Activated T-helper 1 cell treated with anti-CD3 and anti-CD28 coated beads, Interleukin-12 subunit alpha, Interleukin-12 subunit beta, Interleukin-2, Interleukin-4 antibody, amounts not matched to agents 30 ng/mL and 10 ng/mL and 1 ng/mL, durations not matched to agents 14 hours and 24 hours and 36 hours (primary cell): ENCODE results near the gene GRN. TPM values are rescaled to one million over a fixed set of nuclear protein-coding genes. Genes with fewer than 3 reads are reported as not detected.

ENCODE experiments used
- DNase-seq: peaks from one replicate; pipeline ENCODE4 v3.0.0; 2021; ENCODE audit warnings: low spot score
- H3K27ac Mint-ChIP-seq: one replicate; pipeline ENCODE4 v1.8.0; 2021; ENCODE audit warnings: mild to moderate bottlenecking, mixed read lengths
- H3K27me3 Mint-ChIP-seq: one replicate; pipeline ENCODE4 v1.8.0; 2022; ENCODE audit warnings: mild to moderate bottlenecking, moderate library complexity, mixed read lengths; ENCODE audit not compliant: insufficient read depth
- H3K36me3 Mint-ChIP-seq: one replicate; pipeline ENCODE4 v1.8.0; 2021; ENCODE audit warnings: low read depth, mixed read lengths
- H3K4me1 Mint-ChIP-seq: one replicate; pipeline ENCODE4 v1.8.0; 2021; ENCODE audit warnings: low read depth, mixed read lengths
- H3K4me3 Mint-ChIP-seq: one replicate; pipeline ENCODE4 v1.8.0; 2021; ENCODE audit warnings: mild to moderate bottlenecking, moderate library complexity, mixed read lengths
- H3K9me3 Mint-ChIP-seq: one replicate; pipeline ENCODE4 v1.8.0; 2021; ENCODE audit warnings: mixed read lengths
- intact Hi-C: fragments of 100-400 bp; cut with micrococcal nuclease; formaldehyde crosslinking; loops from one replicate; pipeline ENCODE4 v1.15.1; 2024
- total RNA-seq: library from RNA; stranded (reverse); gene quantifications from 2 replicates; pipeline ENCODE4 v1.2.3, GENCODE V29; 2022

Gene GRN
- total RNA-seq, 1 donor from 2014 or later = 42.9 TPM

GRCh38 chr17:44375196-44376017, 30.3 kb downstream of the GRN start:
- Mint-ChIP-seq H3K9me3 (no peaks in the 10 kb centered on the region), H3K27ac (no peak overlapping the region), H3K27me3 (peaks cover 12% of the 10 kb centered on the region), H3K4me3 (no peak overlapping the region), H3K4me1 (no peaks in the 10 kb centered on the region), H3K36me3 (no peaks in the 10 kb centered on the region)
- DNase-seq = no peak
- intact Hi-C loops = no loop called here

GRCh38 chr17:44376124-44376523, 31.0 kb downstream of the GRN start:
- intact Hi-C loops = no loop called here
- Mint-ChIP-seq H3K9me3 (no peaks in the 10 kb centered on the region), H3K4me1 (no peaks in the 10 kb centered on the region), H3K4me3 (no peak overlapping the region), H3K27me3 (peaks cover 12% of the 10 kb centered on the region), H3K27ac (no peak overlapping the region), H3K36me3 (no peaks in the 10 kb centered on the region)
- DNase-seq = no peak

GRCh38 chr17:44376779-44377178, 31.7 kb downstream of the GRN start:
- intact Hi-C loops = no loop called here
- Mint-ChIP-seq H3K4me1 (no peaks in the 10 kb centered on the region), H3K36me3 (no peaks in the 10 kb centered on the region), H3K4me3 (no peak overlapping the region), H3K9me3 (no peaks in the 10 kb centered on the region), H3K27me3 (peaks cover 10% of the 10 kb centered on the region), H3K27ac (no peak overlapping the region)
- DNase-seq = no peak

- intact Hi-C loops = no loop called here
- Mint-ChIP-seq H3K27ac (no peak overlapping the region), H3K27me3 (peaks cover 14% of the 10 kb centered on the region), H3K36me3 (no peaks in the 10 kb centered on the region), H3K4me3 (no peak overlapping the region), H3K4me1 (no peaks in the 10 kb centered on the region), H3K9me3 (no peaks in the 10 kb centered on the region)
- no peak for DNase-seq
These were observed 33.1 kb downstream of the GRN start for GRCh38 chr17:44378171-44378705.

GRCh38 chr17:44379887-44380286, 34.8 kb downstream of the GRN start:
- Mint-ChIP-seq H3K4me3 (no peak overlapping the region), H3K9me3 (no peaks in the 10 kb centered on the region), H3K27me3 (peaks cover 15% of the 10 kb centered on the region), H3K36me3 (no peaks in the 10 kb centered on the region), H3K27ac (no peak overlapping the region), H3K4me1 (no peaks in the 10 kb centered on the region)
- intact Hi-C loops = no loop called here
- DNase-seq = no peak

- H3K36me3 Mint-ChIP-seq = no peaks in the 10 kb centered on the region
These were observed 35.7 kb downstream of the GRN start for GRCh38 chr17:44380767-44381166.

GRCh38 chr17:44381810-44382305, 36.8 kb downstream of the GRN start:
- Mint-ChIP-seq H3K27ac (no peak overlapping the region), H3K4me1 (no peaks in the 10 kb centered on the region), H3K9me3 (no peaks in the 10 kb centered on the region), H3K36me3 (no peaks in the 10 kb centered on the region), H3K4me3 (no peak overlapping the region), H3K27me3 (peaks cover 20% of the 10 kb centered on the region)
- no peak for DNase-seq
- intact Hi-C loops = no loop called here

More at GRCh38 chr17:44380767-44381166, 35.7 kb downstream of the GRN start:
- H3K27ac Mint-ChIP-seq = no peak overlapping the region
- H3K27me3 Mint-ChIP-seq = peaks cover 16% of the 10 kb centered on the region
- no peak overlapping the region for H3K4me3 Mint-ChIP-seq
- no peaks in the 10 kb centered on the region for H3K9me3 Mint-ChIP-seq
- DNase-seq = no peak
- intact Hi-C loops = no loop called here
- H3K4me1 Mint-ChIP-seq = no peaks in the 10 kb centered on the region

GRCh38 chr17:44382917-44383316, 37.8 kb downstream of the GRN start:
- H3K27me3 Mint-ChIP-seq = peaks cover 22% of the 10 kb centered on the region
- no peaks in the 10 kb centered on the region for H3K36me3 Mint-ChIP-seq
- no peaks in the 10 kb centered on the region for H3K9me3 Mint-ChIP-seq
- DNase-seq = no peak
- no peaks in the 10 kb centered on the region for H3K4me1 Mint-ChIP-seq
- no peak overlapping the region for H3K4me3 Mint-ChIP-seq
- intact Hi-C loops = no loop called here
- no peak overlapping the region for H3K27ac Mint-ChIP-seq

- Mint-ChIP-seq H3K27ac (no peak overlapping the region), H3K36me3 (no peaks in the 10 kb centered on the region), H3K27me3 (peaks cover 24% of the 10 kb centered on the region), H3K4me3 (no peak overlapping the region), H3K4me1 (no peaks in the 10 kb centered on the region), H3K9me3 (no peaks in the 10 kb centered on the region)
- intact Hi-C loops = no loop called here
- no peak for DNase-seq
These were observed 38.3 kb downstream of the GRN start for GRCh38 chr17:44383363-44383762.

- intact Hi-C loops = no loop called here
- no peaks in the 10 kb centered on the region for H3K4me1 Mint-ChIP-seq
- no peak overlapping the region for H3K4me3 Mint-ChIP-seq
- no peaks in the 10 kb centered on the region for H3K9me3 Mint-ChIP-seq
- H3K27ac Mint-ChIP-seq = no peak overlapping the region
- peaks cover 24% of the 10 kb centered on the region for H3K27me3 Mint-ChIP-seq
- DNase-seq = no peak
- no peaks in the 10 kb centered on the region for H3K36me3 Mint-ChIP-seq
These were observed 38.8 kb downstream of the GRN start for GRCh38 chr17:44383861-44384260.

- Mint-ChIP-seq H3K36me3 (no peaks in the 10 kb centered on the region), H3K4me3 (peak overlapping the region; percentile 38), H3K27me3 (peaks cover 24% of the 10 kb centered on the region), H3K4me1 (peaks cover under 1% of the 10 kb centered on the region), H3K27ac (no peak overlapping the region), H3K9me3 (no peaks in the 10 kb centered on the region)
- DNase-seq = no peak
- intact Hi-C loops = no loop called here
These were observed 39.2 kb downstream of the GRN start for GRCh38 chr17:44384281-44384822.

GRCh38 chr17:44384823-44385286, 39.8 kb downstream of the GRN start:
- Mint-ChIP-seq H3K4me3 (peak overlapping the region; percentile 73), H3K27me3 (peaks cover 24% of the 10 kb centered on the region), H3K9me3 (no peaks in the 10 kb centered on the region), H3K27ac (peak overlapping the region; percentile 16), H3K4me1 (peaks cover 6% of the 10 kb centered on the region), H3K36me3 (no peaks in the 10 kb centered on the region)
- DNase-seq = no peak
- intact Hi-C loops = loop anchor here (1.0 kb wide), 3 partner anchors 22 to 118 kb away; partner anchors contain the start of genes FAM171A2, GPATCH8 and GRN
